GM21619 (cell line): ENCODE measurements around the gene CD6.
A peak's percentile ranks its signal among the peaks of the same experiment; 100 is the strongest.
"Not testable (repeated sequence)": the region's sequence is repeated elsewhere in the genome, so short reads cannot be mapped to it uniquely, and the experiment has no call there.

Experiments
- ATAC-seq: cut with Tn5 transposase; IDR thresholded peaks from one replicate; pipeline ENCODE4 v1.9.1; 2021; ENCODE audit not compliant: unreplicated experiment

The CD6 gene

DNA sequence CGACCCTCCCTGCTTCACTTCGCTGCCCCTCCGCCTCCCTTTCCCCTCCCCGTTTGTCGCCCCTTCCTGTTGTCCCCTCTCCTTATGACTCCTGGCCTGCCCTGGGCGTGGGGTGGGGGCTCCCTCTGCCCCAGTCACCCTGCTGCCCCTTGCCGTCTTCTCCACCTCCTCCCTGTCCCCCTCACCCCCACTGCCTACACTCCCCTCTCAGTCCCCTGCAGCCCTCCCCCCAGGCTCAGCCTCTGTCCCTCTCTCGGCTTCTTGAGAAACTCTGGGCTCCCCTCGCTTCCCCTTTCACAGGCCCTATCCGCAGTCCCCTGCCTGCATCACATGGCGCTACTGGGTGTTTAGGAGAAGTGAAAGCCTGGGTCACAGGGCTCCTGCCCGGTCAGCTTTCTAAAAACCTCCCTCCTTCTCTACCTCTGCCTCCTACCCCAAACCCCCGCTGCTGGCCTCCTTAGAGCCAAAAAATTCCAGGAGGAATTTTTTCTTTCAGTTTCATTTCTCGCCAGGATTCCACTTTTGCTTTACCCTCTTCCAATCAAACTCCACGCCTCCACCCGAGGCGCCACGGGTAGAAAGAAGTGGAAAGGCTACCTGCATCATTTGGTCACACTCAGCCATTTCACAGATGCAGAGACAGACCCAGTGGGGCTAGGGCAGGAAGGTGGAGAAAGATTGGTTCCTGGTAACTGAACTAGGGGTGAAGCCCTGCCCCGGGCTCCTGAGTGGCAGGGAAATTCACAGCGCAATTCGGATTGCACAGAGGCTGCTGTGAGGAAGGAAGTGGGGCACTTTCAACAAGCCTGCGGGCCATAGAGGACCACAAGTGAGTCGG is 19.4 kb upstream of the CD6 start, which contains the start of gene SLC15A3:
Gene SLC15A3, minus strand, starts transcription at position 273 of the 838 bp plus-strand sequence. CDS start 625 bp downstream, outside the sequence.
- peak; percentile 70 for ATAC-seq

DNA sequence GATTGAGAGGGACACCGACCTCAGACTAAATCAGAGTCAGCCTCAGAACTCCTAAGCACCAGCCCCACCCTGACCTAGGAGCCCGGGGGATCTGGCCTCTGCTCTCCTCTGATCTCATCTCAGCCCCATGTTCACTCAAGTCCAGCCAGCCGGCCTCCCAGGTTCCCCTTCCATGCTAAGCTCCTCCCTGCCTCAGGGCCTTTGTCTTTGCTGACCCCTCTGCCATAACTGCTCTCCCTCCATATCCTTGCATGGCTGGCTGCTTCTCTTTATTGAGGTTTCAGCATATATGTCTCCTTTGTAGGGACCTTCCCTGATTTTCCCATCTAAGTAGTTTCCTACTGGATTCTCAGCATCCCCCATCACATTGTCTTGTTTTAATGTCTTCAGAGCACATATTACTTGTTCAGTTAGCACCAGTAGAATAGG is 18.7 kb upstream of the CD6 start:
- ATAC-seq, result no peak

DNA sequence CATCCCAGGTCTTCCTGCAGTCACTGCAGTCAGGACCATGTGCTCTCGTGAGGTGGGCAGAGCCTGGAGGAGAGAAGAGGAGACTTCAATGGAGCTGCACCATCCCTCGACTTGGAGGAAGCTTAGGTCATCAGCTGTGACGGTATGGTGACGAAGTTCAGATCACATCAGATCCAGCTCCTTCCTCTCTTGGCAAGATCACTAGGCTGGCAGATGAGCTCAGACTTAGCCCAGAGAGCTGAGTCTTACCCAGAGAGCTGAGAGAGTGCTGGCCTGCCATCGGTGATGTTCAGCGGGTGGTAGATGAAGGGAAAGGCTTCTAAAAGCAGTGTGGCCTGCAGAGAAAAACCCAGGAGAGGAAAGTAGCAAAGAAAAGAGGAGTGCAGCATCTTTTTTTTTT is 17.7 kb upstream of the CD6 start:
- no peak for ATAC-seq

DNA sequence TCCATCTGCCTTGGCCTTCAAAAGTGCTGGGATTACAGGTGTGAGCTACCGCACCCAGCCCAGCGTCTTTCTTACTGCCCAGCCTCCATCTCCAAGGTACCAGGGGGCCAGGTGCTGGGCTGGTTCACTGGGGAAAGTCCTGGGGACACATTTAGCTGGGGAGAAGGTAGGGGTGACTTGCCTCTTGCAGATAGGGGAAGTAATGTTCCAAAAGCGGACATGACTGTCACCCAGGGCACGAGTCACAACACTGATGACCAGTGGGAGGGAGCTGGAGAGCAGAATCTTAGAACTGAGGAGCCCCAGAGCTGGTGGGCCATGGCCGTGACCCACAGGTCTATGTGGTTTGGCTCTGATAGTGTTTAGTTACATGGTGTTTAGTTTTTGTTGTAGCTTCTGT is 17.1 kb upstream of the CD6 start:
- ATAC-seq, result no peak

DNA sequence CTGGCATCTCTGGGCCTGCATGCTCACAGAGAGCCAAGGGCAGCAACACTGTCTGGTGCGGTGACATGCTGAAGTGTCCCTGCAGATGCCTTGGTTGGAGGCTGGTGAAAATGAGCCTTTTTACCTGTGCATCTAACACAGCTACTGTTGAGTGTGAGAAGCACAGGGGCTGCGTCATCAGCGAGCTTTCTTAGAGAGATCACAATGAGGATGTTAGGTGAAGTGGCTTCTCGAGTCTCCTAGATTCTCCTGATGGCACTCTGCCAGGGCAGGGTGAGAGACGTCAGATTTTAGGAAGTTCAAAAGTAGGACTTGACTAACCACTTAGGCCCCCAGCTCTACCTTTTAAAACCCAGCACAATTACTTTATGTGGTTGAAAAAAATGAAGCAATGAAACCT is 15.9 kb upstream of the CD6 start:
- ATAC-seq, result no peak

DNA sequence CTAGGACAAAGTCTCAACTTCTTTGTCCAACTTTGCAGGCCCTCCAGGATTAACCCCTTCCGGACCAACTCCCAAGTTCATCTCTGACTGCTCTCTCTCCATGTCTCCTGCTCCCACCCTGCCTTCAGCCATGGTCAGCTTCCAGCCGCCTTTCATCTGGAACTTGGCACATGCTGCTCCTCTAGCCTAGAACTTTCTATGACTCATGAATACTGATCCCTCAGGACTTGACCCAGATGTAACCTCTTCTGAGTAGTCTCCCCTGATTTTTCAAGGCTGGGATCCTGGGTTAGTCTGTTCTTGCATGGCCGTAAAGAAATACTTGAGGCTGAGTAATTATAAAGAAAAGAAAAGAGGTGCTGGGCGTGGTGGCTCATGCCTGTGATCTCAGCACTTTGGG is 14.3 kb upstream of the CD6 start:
- no peak for ATAC-seq

DNA sequence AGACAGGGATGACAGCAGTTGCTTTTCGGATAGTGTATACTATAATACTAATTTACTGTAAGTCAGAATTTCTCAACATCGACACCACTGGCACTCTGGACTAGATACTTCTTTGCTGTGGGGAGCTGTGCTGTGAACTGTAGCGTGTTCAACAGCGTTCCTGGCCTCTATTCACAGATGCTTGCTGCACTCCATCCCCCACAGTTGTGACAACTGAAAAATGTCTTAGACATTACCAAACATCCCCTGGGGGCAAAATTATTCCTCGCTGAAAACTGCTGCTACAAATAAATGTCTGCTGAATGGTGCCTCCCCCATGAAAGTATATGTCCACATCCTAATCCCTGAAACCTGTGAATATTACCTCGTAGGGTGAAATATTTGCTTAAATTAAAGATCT is 12.0 kb upstream of the CD6 start:
- no peak for ATAC-seq

DNA sequence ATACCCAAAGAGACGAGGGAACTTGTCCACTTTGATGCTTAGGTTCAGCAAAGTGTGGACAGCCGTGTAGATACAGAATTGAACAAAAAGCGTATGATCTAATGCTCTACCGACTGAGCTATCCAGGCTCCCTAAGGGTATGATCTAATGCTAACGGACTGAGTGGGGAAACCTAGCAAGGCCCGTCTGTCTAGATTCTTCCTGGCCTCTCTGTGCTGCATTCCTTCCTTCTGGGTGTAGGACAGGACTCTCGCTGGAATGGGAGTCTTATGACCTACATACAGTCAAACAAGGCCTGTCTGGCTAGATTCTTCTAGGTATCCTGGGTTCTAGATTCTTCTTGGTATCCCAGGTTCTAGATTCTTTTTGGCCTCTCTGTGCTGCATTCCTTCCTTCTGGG is 11.1 kb upstream of the CD6 start:
- no peak for ATAC-seq

DNA sequence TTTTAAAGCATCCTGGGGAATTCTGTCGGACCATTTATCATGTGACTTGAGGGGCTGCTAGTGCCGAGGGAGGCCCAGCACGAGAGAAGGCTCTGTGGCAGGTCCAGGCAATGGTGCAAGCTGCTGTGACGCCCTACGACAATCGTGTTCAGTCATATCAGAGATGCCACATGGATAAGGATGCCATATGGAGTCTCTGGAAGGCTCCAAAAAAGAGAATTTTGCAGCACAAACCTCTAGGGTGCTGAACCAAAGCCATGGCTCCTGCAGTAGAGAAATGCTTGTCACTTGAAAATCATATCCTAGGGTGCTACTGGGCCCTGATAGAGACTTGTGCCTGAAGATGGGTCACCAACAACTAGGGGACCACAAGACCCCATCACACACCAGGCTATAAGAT is 6.7 kb upstream of the CD6 start:
- no peak for ATAC-seq

DNA sequence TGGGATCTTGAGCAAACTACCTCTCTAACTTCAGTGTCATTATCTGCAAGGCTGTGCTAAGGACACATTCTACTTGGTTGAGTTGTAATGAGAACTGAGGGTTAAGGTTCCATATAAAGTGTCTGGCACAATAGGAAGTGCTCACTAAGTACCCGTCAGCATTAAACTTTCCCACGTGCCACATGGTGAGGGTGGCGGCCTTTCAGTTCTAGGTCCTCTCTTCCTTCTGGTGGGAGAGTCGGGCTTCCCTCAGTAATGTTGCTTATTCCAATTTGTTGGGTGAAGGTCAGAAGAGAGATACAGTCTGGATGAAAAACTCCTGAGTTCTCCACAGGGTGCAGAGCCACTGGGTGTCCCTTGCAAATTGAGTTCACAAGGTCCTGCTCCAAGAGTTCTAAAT is 4.6 kb upstream of the CD6 start:
- no peak for ATAC-seq

DNA sequence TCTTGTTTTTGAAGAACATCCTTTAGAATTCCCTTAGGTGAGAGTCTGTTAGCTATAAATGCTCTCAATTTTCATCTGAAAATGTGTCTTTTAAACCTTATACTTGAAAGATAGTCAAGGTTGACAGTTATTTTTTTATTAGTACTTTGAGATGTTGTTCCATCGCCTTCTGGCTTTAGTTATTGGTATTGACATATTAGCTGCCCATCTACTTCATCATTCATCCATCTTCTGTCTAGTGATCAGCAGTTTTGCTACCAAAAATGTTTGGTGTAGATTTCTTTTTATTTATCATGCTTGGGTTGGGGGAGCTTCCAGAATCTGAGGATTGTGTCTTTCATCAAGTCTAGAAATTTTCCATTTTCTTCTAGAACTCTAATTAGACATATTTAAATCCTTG is 3.3 kb upstream of the CD6 start:
- ATAC-seq, result no peak

DNA sequence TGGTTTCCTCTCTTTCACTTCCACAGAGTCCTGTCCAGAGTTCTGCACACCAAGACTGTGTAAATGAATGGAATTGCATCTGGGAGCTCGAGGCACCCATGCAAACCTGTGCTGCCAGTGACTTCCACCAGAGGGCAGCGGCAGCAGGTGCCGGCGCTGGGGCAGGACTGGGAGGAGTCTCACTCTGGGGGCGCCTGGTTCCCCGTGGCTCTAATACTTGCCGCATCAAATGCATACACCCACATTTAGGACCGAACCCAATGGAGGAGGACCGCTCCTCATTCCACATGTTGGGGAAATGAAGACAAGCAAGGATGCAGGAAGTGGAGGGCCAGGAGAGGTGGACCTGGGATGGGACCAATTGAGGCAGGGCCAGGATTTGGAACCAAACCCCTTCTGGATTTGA is 1.1 kb upstream of the CD6 start:
- no peak for ATAC-seq

DNA sequence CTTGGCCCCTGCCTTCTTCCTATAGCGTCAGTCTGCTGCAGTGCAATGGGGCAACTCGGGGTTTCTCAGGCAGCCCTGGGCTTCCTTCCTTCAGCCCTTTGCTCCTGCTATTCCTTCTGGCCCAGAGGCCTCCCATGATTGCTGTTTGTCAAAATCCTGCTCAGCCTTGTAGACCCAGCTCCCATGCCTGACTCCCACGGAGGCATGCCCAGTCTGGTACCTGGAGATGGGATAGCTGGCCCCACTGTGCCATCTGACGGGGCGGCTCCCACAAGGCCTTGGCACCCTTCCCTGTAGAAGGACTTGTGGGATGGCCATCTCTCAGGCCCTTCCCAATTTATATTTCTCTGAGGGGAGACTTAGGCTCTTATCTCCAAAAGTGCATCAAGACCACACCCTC is 590 bp upstream of the CD6 start:
- no peak for ATAC-seq

DNA sequence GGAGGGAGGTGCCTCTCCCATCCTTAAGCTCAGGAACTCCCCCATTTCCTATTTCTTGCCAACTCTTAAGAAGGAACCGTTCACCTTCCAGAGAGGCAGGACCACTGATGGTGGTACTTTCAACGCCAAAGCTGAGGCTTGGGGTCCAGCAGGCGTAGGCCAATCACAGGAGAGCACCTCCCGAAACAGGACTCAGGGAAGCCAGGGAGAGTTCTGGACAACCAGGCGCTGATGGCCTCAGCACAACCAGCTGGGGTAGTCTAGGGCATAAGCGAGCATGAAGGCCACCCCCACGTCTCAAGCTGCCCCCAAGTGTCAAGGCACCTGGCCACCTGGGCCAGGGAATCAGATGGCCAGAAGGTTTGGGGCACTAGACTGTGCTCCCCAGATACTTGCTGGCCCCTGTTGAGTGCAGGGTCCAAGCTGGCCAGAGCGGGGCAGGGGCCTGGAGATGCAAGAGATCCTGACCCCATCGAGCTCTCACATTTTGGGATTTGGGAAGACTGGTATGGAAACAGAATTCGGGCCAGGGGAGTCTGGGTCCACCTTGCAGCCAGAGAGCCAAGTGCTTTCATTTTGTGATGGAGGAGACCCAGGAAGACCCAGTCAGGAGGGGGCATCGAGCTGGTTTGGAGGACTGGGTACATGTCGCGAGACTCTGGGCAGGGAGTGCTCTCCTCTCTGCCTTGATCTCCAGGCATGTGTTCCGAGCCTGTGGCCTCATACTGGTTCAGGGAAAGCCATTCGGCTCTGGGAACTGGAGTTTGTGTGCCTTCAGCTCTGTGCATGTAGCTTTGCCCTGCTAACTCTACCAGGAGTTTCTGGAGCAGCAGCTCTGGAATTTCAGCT is 926 bp downstream of the CD6 start:
- ATAC-seq, result no peak

DNA sequence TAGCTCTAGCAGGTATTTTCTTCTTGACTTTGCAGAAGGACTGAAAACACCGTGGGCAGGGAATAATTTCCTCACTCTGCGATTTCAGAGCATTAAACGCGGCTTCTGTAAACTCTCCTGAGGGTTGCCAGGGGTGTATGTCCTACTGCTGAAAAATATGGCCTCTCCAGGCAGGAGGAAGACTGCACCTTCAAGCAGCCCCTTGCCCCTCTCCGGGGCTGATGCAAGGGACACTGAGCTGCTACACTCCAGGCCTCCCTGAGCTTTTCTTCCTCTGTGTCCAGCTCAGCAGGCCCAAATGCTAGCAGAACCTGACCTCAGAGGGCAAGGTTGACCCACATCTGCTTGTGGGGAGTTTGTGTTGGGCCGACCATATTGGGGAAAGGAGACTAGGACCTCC is 2.2 kb downstream of the CD6 start:
- no peak for ATAC-seq

DNA sequence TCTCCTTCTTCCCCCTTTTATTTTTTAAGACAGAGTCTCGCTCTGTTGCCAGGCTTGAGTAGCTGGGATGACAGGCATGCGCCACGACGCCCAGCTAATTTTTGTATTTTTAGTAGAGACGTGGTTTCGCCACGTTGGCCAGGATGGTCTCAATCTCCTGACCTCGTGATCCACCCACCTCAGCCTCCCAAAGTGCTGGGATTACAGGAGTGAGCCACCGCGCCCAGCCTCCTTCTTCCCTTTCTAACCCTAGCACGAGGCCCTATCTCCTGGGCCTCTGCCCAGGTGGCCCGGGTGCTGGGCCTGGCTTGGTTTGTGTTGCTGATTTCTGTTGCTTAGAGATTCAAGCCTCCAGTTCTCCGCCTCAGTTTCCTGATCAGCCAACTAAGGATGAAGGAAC is 2.8 kb downstream of the CD6 start:
- not testable (repeated sequence) for ATAC-seq

DNA sequence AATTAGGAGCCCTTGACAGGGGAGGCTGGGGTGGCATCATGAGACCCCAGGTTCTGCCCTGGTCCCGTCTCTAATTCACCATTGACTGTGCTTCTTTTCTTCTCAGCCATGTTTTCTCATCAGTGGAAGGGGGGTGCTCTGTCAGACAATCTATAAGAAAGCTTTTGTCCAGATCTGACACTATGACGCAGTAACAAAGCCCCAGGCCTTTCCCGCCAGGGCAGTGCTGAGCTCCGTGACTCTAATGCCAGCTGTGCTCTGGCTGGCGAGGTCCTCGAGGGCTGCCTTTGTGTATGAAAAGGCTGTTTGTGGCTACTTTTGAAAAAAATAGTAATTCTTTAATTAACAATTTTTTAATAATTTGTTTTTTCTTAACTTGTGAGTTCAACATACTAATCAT is 3.2 kb downstream of the CD6 start:
- ATAC-seq, result no peak

DNA sequence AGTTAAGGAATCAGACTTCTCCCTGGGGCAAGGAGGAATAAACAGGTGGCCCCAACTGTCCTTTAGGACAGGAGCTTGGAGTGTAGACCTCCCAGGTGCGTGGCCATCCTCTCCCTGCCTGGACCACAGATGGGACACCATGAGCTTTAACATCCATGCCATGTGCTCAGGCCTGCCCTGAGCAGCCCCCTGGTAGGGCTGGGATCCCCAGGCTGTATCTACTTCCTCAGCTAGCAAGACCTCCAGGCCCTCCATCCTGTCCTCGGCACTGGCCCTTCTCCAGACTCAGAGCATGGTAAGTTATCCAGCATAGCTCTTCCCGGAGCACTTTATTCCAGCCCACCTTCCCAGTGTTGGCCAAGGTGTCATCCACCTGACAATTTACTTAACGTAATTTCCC is 5.7 kb downstream of the CD6 start:
- no peak for ATAC-seq

DNA sequence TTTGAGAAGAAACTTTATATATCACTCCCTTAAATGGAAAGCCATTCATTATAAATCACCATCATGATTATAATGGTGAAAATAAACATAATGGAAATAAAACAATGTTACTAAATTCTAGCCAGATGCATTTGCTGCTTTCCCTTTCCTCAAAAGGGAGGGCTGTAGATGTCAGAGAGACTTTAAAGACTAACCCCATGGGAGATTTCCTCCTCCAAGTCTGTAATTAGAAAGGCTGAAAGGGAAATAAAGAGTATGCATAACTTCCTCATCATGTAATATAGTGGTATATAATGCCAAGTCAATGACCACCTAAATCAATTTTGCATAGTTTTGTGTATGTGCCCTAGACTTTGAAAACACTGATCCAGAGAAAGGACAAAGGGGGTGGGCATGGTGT is 6.4 kb downstream of the CD6 start:
- ATAC-seq, result no peak

DNA sequence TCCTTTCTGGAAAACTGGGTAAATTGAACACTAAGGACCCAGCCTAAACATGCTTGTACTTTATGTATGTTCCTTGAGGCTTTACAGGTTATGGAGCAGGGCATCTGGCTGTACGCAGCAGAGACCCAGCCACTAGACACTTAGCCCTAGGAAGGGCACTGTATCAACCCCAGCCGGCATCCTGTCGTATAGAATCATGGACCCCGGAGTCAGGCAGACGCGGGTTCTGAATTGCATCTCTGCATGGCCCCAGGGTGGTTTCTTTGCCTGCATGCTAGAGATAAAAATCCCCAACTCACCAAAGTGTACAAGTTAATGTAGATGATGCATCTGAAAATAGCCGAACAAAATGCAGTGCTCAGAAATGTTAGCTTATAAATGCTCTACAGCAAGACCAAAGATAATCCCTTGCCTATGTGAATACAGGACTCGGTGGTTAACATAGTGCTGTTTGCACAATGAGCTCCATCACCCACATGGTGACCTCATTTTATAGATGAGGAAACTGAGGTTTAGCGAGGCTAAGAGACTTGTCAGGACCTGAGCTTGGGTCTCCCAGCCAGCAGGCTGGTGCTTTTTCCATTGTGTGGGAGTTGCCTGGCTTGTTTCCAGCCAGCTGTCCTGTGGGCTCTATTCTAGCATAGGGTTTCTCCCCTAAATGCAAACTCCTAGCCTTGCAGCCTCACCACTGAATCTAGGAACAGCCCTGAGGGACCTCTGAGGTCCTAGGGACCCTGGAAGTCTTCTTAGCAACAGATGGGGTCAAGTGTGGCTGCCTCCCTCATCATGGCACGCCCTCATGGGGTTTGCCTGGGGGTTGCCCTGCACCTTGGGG is 7.3 kb downstream of the CD6 start:
- no peak for ATAC-seq

DNA sequence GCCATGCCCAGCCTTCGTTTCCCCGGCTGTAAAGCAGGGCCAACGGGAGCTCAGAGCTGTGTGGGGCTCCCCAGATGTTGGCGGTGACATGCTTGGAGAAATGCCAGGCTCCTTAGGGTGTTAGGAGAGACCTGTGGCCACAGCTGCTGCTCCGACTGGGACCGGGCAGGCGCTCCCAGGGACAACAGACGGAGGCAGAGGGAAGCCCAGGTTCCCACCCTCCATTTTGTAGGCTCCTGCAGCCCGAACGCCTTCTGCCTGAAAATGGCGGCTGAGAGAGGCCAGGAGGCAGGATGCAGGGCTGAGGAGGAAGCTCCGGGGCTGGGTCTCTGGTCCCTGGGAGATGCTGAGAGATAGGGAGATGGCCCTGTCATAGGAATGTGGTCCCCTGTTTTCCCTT is 10.0 kb downstream of the CD6 start:
- ATAC-seq, result no peak
